CD4-positive, alpha-beta T cell treated with Interleukin-4 for 4 hours (primary cell): ENCODE measurements around the gene ATG2A.

Experiments
- DNase-seq: peaks from one replicate; pipeline ENCODE4 v3.0.0-alpha.2; 2020

ATG2A gene

GRCh38 chr11:64916775-64917662, at the start of gene ATG2A:
Gene ATG2A (minus strand): TSS chr11:64917209. CDS start chr11:64917135, 74 bp downstream.
- peak; percentile 100 for DNase-seq

GRCh38 chr11:64963072-64963631, 46.1 kb upstream of the ATG2A start:
- no peak for DNase-seq

GRCh38 chr11:64960719-64961118, 43.7 kb upstream of the ATG2A start:
- DNase-seq, result no peak

GRCh38 chr11:64959498-64959897, 42.5 kb upstream of the ATG2A start:
- DNase-seq, result no peak

GRCh38 chr11:64954201-64954600, 37.2 kb upstream of the ATG2A start:
- DNase-seq, result no peak

- DNase-seq, result no peak
Observed at GRCh38 chr11:64951529-64951928, 34.5 kb upstream of the ATG2A start.

GRCh38 chr11:64947208-64947814, 30.3 kb upstream of the ATG2A start:
- DNase-seq, result no peak

- no peak for DNase-seq
Observed at GRCh38 chr11:64936539-64936938, 19.5 kb upstream of the ATG2A start.

GRCh38 chr11:64935359-64936081, 18.5 kb upstream of the ATG2A start, which contains the start of gene GPHA2:
Gene GPHA2 (minus strand): TSS chr11:64935893. CDS start chr11:64935460, 433 bp downstream.
- no peak for DNase-seq

- no peak for DNase-seq
Observed at GRCh38 chr11:64934682-64935358, 17.8 kb upstream of the ATG2A start.

- no peak for DNase-seq
Observed at GRCh38 chr11:64933935-64934681, 17.1 kb upstream of the ATG2A start.

- DNase-seq, result no peak
Observed at GRCh38 chr11:64933213-64933934, 16.4 kb upstream of the ATG2A start.

- DNase-seq, result no peak
Observed at GRCh38 chr11:64932324-64932723, 15.3 kb upstream of the ATG2A start.

GRCh38 chr11:64931290-64931689, 14.3 kb upstream of the ATG2A start:
- no peak for DNase-seq

GRCh38 chr11:64930340-64930739, 13.3 kb upstream of the ATG2A start:
- DNase-seq, result no peak

- no peak for DNase-seq
Observed at GRCh38 chr11:64929625-64930024, 12.6 kb upstream of the ATG2A start.

- no peak for DNase-seq
Observed at GRCh38 chr11:64928957-64929356, 11.9 kb upstream of the ATG2A start.

GRCh38 chr11:64926689-64927088, 9.7 kb upstream of the ATG2A start:
- no peak for DNase-seq

- no peak for DNase-seq
Observed at GRCh38 chr11:64925536-64926436, 8.8 kb upstream of the ATG2A start.

GRCh38 chr11:64924910-64925284, 7.9 kb upstream of the ATG2A start:
- no peak for DNase-seq
